Endothelial cell of umbilical vein (primary cell): ENCODE data around the gene METTL6. TPM values are rescaled to one million over a fixed set of nuclear protein-coding genes. Genes with fewer than 3 reads are reported as not detected.

Experiments used
- BruUV-seq: library from RNA; stranded (reverse); fragments of 400-500 nt; replicated peaks from 2 replicates; lab custom pipeline; 2021; lab: Mats Ljungman, UMichigan
- CTCF ChIA-PET: fragments of 300-600, 350-600 bp; sonication (Branson Sonifier 250); formaldehyde crosslinking; loops from one replicate; lab custom pipeline; 2021; ENCODE audit warnings: antibody characterized with exemption, inconsistent platforms; lab: Charles Lee
- POLR2A ChIA-PET: fragments of 300-600, 350-600 bp; sonication (Branson Sonifier 250); formaldehyde crosslinking; loops from one replicate; lab custom pipeline; 2021; ENCODE audit warnings: antibody characterized with exemption, inconsistent platforms; lab: Charles Lee
- DNase-seq: peaks from one replicate; pipeline ENCODE4 v3.0.0-alpha.2; 2011; ENCODE audit warnings: low read depth, low spot score
- FAIRE-seq: peaks from 2 replicates; lab custom pipeline; 2011; peaks lifted over from hg19 to GRCh38; lab: Jason Lieb, UNC
- H2AFZ ChIP-seq: 2 replicates; pipeline ENCODE4 v1.6.0; 2012; ENCODE audit warnings: low read depth, low read length, control low read depth, inconsistent platforms
- H3K27ac ChIP-seq: 2 replicates; pipeline ENCODE4 v1.5.1; 2011; ENCODE audit warnings: low read depth, mild to moderate bottlenecking, control low read depth, low read length, moderate library complexity; ENCODE audit not compliant: insufficient read depth
- H3K27me3 ChIP-seq, 2 experiments: 2 replicates each; pipeline versions ENCODE4 v1.6.0 to v1.6.1; 2011; ENCODE audit warnings: low read length in 2 of 2, mixed read lengths in 1 of 2; ENCODE audit not compliant: control insufficient read depth in 2 of 2, insufficient read depth in 2 of 2
- H3K36me3 ChIP-seq, 2 experiments: 2 replicates in 1 of 2; 3 replicates in 1 of 2; pipeline ENCODE4 v1.5.1; 2011; ENCODE audit warnings: low read length in 2 of 2, mild to moderate bottlenecking in 1 of 2, moderate library complexity in 1 of 2; ENCODE audit not compliant: control insufficient read depth in 2 of 2, insufficient read depth in 2 of 2; ENCODE audit errors: extremely low read depth in 1 of 2
- H3K4me1 ChIP-seq: 3 replicates; pipeline ENCODE4 v1.5.1; 2011; ENCODE audit warnings: mild to moderate bottlenecking, low read length; ENCODE audit not compliant: control insufficient read depth, insufficient read depth; ENCODE audit errors: extremely low read depth
- H3K4me2 ChIP-seq: 2 replicates; pipeline ENCODE4 v1.6.1; 2011; ENCODE audit warnings: low read length, control low read depth, mixed read lengths; ENCODE audit not compliant: insufficient read depth
- H3K4me3 ChIP-seq, 3 experiments: fragments of 200-600 bp in 1 of 3; sonication (generic), shearing (Covaris generic) in 1 of 3; replicated peaks in 1 of 3; 2 replicates each; pipeline ENCODE4 v1.5.1; 2011 to 2016; ENCODE audit warnings: control low read depth in 3 of 3, low read length in 3 of 3, mild to moderate bottlenecking in 2 of 3, inconsistent platforms in 1 of 3, low read depth in 1 of 3, moderate library complexity in 1 of 3; ENCODE audit not compliant: insufficient read depth in 1 of 3
- H3K79me2 ChIP-seq: 2 replicates; pipeline ENCODE4 v1.6.0; 2012; ENCODE audit warnings: low read length, inconsistent platforms; ENCODE audit not compliant: control insufficient read depth, insufficient read depth
- H3K9ac ChIP-seq: replicated peaks from 2 replicates; pipeline ENCODE3; 2011; ENCODE audit warnings: low read length, control low read depth; ENCODE audit not compliant: insufficient read depth; ENCODE audit errors: extremely low read depth
- H3K9me1 ChIP-seq: replicated peaks from 3 replicates; pipeline ENCODE4 v1.6.0; 2011; ENCODE audit warnings: mild to moderate bottlenecking, low read length; ENCODE audit not compliant: control insufficient read depth, insufficient read depth; ENCODE audit errors: extremely low read depth
- H3K9me3 ChIP-seq: replicated peaks from 2 replicates; pipeline ENCODE4 v1.5.1; 2012; ENCODE audit warnings: low read length, inconsistent platforms; ENCODE audit not compliant: control insufficient read depth, insufficient read depth
- H4K20me1 ChIP-seq: replicated peaks from 2 replicates; pipeline ENCODE3; 2011; ENCODE audit warnings: mild to moderate bottlenecking, low read length; ENCODE audit not compliant: control insufficient read depth, insufficient read depth; ENCODE audit errors: extremely low read depth
- EZH2 ChIP-seq: IDR thresholded peaks from 2 replicates; pipeline ENCODE4 v1.6.1; 2012; ENCODE audit warnings: borderline replicate concordance, low read depth, mild to moderate bottlenecking, moderate library complexity, low read length, inconsistent platforms; ENCODE audit not compliant: severe bottlenecking
- FOS ChIP-seq: IDR thresholded peaks from 2 replicates; pipeline ENCODE4 v1.6.1; 2011; ENCODE audit warnings: mild to moderate bottlenecking, low read length, moderate library complexity, borderline replicate concordance; ENCODE audit not compliant: insufficient read depth
- GATA2 ChIP-seq: IDR thresholded peaks from 2 replicates; pipeline ENCODE4 v1.7.0; 2011; ENCODE audit warnings: low read depth, mild to moderate bottlenecking, moderate library complexity, mixed read lengths, low read length; ENCODE audit not compliant: insufficient read length, insufficient read depth
- JUN ChIP-seq: IDR thresholded peaks from 2 replicates; pipeline ENCODE4 v1.6.1; 2011; ENCODE audit warnings: borderline replicate concordance, low read depth; ENCODE audit not compliant: insufficient read length, insufficient read depth
- MYC ChIP-seq: IDR thresholded peaks from one replicate; pipeline ENCODE4 v1.6.1; 2011; ENCODE audit warnings: mild to moderate bottlenecking, low read depth, low read length
- POLR2A ChIP-seq: IDR thresholded peaks from 2 replicates; pipeline ENCODE4 v1.6.1; 2012; ENCODE audit warnings: low read depth, mild to moderate bottlenecking, control low read depth, low read length
- POLR2AphosphoS5 ChIP-seq: IDR thresholded peaks from 2 replicates; pipeline ENCODE4 v1.6.1; 2012; ENCODE audit warnings: low read depth, mild to moderate bottlenecking, control low read depth, low read length, moderate library complexity; ENCODE audit not compliant: insufficient read depth
- dilution Hi-C: fragments of 300-500 bp; cut with MboI; formaldehyde crosslinking; loops from one replicate; pipeline ENCODE4 v1.15.0; 2019; ENCODE audit warnings: low sequenced_read_pairs; ENCODE audit not compliant: extremely low pct_ligation_motif_present
- intact Hi-C: fragments of 100-400 bp; cut with micrococcal nuclease; formaldehyde crosslinking; loops from one replicate; pipeline ENCODE4 v1.10.0; 2022
- polyA plus RNA-seq, 4 experiments: library from polyadenylated mRNA; depleted of rRNA in 3 of 4; stranded (reverse) in 3 of 4; unstranded in 1 of 4; fragments of >200 nt; gene quantifications; 2 replicates each; pipeline versions ENCODE4 v1.2.1 to v1.2.3, GENCODE V29; 2011 to 2012; ENCODE audit warnings: missing spikeins in 1 of 4
- total RNA-seq: library from RNA; stranded (reverse); gene quantifications from 2 replicates; pipeline ENCODE4 v1.2.3, GENCODE V29; 2021
- TF ChIP-seq, protein P1 (sequence below), 2 donors: IDR thresholded peaks; 1 replicate in 1 of 2; 2 replicates in 1 of 2; pipeline ENCODE4 v1.5.1; 2011; ENCODE audit warnings: low read length in 2 of 2, mild to moderate bottlenecking in 2 of 2, moderate library complexity in 2 of 2, control low read depth in 1 of 2, inconsistent platforms in 1 of 2, low read depth in 1 of 2; ENCODE audit not compliant: insufficient read depth in 1 of 2; ENCODE audit errors: extremely low read depth in 1 of 2
- TF ChIP-seq, protein P2 (sequence below): IDR thresholded peaks from 2 replicates; pipeline ENCODE4 v1.6.1; 2011; ENCODE audit not compliant: insufficient read depth, insufficient read length

METTL6 gene
- total and polyA plus RNA-seq, 2 donors (not counting 3 experiments of a cell fraction or from before 2014, with no cell fraction given) = 12.7 to 19.5 TPM

DNA sequence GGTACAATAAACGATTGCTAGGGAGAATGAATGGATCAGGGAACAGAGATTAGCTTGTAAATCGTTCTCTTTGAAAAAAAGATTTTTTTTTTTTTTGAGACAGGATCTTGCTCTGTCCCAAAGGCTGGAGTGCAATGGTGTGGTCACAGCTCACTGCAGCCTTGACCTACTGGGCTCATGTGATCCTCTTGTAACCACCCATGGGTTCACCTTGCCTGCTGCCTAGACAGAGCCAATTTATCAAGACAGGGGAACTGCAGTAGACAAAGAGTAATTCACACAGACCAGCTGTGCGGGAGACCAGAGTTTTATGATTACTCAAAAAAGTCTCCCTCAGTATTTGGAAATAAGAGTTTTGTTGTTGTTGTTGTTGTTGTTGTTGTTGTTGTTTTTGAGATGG is 39.6 kb downstream of the METTL6 start:
- Histone ChIP-seq H3K9me3 (no peaks in the 10 kb centered on the region), H3K27me3 (no peaks in the 10 kb centered on the region), H3K27ac (no peak overlapping the region), H2AFZ (no peak overlapping the region), H3K4me2 (no peak overlapping the region), H3K36me3 (no peaks in the 10 kb centered on the region), H3K9ac (no peak overlapping the region), H3K4me3 (no peak overlapping the region), H3K9me1 (no peaks in the 10 kb centered on the region), H3K4me1 (peaks cover 14% of the 10 kb centered on the region), H3K79me2 (no peaks in the 10 kb centered on the region), H4K20me1 (no peaks in the 10 kb centered on the region)
- FAIRE-seq (no peak), DNase-seq (no peak)
- CTCF ChIA-PET = interaction anchor here (1.0 to 2.3 kb wide), 2 partner anchors 8 to 18 kb away, joined by 5 to 23 read pairs; no protein-coding TSS in a partner anchor
- TF ChIP-seq EZH2 (no peak), POLR2A (no peak), POLR2AphosphoS5 (no peak), MYC (no peak), JUN (no peak), FOS (no peak), GATA2 (no peak)
- TF ChIP-seq, protein P1, sequence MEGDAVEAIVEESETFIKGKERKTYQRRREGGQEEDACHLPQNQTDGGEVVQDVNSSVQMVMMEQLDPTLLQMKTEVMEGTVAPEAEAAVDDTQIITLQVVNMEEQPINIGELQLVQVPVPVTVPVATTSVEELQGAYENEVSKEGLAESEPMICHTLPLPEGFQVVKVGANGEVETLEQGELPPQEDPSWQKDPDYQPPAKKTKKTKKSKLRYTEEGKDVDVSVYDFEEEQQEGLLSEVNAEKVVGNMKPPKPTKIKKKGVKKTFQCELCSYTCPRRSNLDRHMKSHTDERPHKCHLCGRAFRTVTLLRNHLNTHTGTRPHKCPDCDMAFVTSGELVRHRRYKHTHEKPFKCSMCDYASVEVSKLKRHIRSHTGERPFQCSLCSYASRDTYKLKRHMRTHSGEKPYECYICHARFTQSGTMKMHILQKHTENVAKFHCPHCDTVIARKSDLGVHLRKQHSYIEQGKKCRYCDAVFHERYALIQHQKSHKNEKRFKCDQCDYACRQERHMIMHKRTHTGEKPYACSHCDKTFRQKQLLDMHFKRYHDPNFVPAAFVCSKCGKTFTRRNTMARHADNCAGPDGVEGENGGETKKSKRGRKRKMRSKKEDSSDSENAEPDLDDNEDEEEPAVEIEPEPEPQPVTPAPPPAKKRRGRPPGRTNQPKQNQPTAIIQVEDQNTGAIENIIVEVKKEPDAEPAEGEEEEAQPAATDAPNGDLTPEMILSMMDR (IDR thresholded peaks at IDR 0.05; ENCODE audit: extremely low read depth in 1 of 2, insufficient read depth in 1 of 2, low read depth in 1 of 2, low read length in 2 of 2) = no peak
- TF ChIP-seq, protein P2, sequence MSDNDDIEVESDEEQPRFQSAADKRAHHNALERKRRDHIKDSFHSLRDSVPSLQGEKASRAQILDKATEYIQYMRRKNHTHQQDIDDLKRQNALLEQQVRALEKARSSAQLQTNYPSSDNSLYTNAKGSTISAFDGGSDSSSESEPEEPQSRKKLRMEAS = no peak
- BruUV-seq = no TSS peak
- dilution Hi-C loops = no loop called here
- POLR2A ChIA-PET = no interaction called here
- intact Hi-C loops = no loop called here
